Measurements from ENCODE around the gene SBK2.

GRCh38 chr19:55581823-55582223 lies 44.9 kb upstream of the SBK2 start:
- TF ChIP-seq CTCF (IDR thresholded peaks at IDR 0.05) (no peak), POLR2A (IDR thresholded peaks at IDR 0.05) (no peak)

Measured in Peyer's patch (tissue), 4 donors.